Prostate gland (tissue), 2 donors: ENCODE results near the gene ITK.

ENCODE experiments used
- CTCF ChIP-seq, 4 experiments: fragments of 200-600 bp in 2 of 4; fragments of 450-650 bp in 2 of 4; sonication (generic) in 2 of 4; IDR thresholded peaks; 1 replicate in 3 of 4; 2 replicates in 1 of 4; pipeline ENCODE4 v1.5.1; 2016 to 2019; ENCODE audit warnings: antibody characterized with exemption in 4 of 4, mild to moderate bottlenecking in 2 of 4, moderate library complexity in 2 of 4
- POLR2A ChIP-seq: fragments of 450-650 bp; IDR thresholded peaks from one replicate; pipeline ENCODE4 v1.6.1; 2016; ENCODE audit warnings: antibody characterized with exemption, mild to moderate bottlenecking
- POLR2AphosphoS5 ChIP-seq: sonication (generic); formaldehyde crosslinking; IDR thresholded peaks from one replicate; pipeline ENCODE4 v1.6.1; 2017; ENCODE audit warnings: antibody characterized with exemption

GRCh38 chr5:157165261-157165660, 15.4 kb upstream of the ITK start:
- TF ChIP-seq CTCF (IDR thresholded peaks at IDR 0.05): no peak
- TF ChIP-seq POLR2AphosphoS5: no peak
- TF ChIP-seq POLR2A: no peak
